Activated CD4-positive, alpha-beta T cell treated with anti-CD3 and anti-CD28 coated beads for 1 hour (primary cell): ENCODE data around the gene SLC8A1.

Experiments used
- DNase-seq: peaks from one replicate; pipeline ENCODE4 v3.0.0-alpha.2; 2020

The SLC8A1 gene

DNA sequence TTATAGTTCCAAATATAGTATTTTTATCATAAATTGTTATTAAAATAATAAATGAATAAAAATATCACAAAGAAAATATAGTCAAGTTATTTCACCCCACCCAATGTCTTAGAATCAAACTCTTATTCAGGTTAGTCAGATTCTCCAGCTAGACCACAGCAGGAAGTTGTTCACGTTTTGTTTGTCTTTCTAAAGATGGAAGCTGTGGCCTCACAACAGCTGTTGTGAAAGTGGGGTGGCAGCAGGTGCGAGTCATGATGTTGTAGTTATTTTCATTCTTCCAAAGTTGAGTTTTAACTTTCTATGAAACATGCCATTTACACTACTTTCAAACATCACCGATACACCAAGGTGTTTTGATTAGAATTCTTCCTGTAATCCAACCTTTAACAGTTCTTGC, 272.9 kb downstream of the SLC8A1 start:
- DNase-seq = no peak

DNA sequence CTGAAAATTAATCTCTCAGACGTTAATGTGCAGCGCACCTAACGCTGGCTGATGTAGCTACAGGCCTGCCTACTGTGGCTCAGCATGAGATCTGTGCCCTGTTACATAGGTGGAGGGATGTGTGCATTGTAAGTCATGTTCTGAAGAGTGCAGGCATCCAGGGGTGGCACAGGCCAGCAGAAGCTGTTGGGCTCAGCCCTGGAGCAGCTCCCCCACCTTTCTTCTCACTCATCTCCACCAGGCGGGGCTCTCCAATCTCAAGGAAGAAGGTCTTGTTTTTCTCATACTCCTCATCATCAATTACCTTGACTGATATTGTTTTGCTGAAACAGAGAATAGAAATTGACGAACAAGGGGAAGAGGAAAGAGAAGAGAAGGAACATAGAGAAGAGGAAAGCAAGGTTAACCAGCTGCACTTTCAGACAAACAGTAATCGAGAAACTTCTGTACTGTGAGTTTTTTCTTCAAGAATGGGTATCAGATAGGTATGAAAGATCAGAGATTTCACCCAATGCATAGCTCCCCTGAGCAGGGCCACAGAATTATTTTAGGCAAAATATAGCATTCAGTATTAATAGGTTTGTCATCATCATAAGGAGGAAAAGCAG, 273.6 kb downstream of the SLC8A1 start:
- no peak for DNase-seq

DNA sequence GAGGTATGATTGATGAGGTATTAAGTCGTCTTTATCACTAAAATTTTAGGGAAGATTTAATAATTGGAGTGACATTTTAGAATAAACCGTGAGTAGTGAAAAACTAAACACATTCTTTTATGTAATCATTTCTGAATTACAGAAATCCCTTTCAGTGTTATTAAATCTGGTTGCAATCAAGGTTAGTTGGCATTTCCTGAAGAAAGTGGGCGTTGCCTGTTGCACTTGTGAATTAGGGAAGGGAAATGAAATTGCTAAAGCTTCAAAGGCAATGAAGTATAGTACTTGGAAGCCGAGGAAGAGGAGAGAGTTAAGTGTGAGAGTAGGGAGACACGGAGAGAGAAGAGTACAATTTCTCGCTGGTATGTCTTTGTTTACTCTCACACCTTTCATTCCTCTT, 274.5 kb downstream of the SLC8A1 start:
- DNase-seq = no peak

DNA sequence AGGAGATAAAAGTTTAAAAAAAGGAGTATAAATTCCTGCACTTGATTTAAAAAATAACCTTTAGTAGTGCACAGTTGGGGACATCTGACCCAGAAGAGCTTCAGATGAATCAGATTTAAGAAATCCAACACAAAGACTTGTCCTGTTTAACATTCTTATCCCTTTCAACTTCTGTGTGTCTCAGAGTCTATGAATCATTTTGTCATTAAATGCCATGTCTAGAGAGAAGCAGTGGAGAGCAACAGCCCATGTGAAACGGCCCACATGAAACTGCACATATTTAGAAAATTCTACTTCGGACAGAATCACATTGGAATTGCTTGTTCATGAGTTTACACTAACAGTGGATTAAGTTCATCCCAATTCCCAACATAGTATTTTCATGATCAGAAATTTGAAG, 278.6 kb downstream of the SLC8A1 start:
- no peak for DNase-seq

DNA sequence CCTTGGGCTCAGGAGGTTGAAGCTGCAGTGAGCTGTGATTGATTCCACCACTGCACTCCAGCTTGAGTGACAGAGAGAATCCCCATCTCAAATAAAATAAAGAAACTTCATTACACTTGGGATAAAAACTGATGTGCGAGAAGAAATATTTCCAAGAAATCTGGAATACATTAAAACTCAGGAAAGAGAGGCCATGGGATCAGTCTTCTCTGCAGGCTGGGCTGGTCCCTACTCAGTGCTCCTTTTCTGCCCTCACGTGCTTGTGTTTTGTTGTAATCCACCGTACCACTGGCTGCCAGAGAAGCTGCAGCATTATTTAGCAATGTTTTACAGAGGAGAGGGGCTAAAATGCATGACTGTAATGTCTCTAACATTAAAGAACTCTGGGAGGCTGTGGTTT, 282.0 kb downstream of the SLC8A1 start:
- DNase-seq = no peak

DNA sequence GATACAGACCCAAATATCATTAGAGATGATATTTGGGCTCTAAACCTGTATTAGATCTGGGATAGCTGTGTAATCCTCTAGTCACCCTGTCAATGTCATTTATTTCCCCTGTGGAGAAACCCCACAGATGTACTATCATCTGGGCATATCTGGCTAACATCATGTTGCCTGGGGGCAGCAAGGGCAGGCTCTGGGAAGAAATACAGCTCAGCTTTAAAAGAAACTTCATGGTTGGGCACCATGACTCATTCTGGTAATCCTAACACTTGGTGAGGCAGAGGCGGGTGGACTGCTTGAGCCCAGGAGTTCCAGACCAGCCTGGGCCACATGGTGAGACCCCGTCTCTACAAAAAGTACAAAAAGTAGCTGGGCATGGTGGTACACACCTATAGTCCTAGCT, 282.5 kb downstream of the SLC8A1 start:
- no peak for DNase-seq

DNA sequence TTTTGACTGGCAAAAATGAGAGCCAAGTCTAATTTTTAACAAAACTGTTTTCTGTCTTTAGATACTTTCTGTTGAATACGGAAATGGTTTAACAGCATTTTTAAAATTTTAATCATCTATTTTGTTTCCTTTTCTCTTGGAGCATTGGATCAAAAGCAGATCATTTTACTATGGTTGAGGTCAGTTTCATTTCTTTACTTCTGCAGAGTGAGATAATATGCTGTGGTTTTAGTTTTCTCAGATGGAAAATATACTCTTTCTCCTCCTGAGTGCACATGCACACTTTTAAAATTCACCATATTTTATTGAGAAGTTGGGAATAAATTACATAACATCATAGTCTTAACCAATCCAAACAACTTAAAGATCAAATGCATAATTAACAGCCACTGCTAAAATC, 283.3 kb downstream of the SLC8A1 start:
- DNase-seq = no peak

DNA sequence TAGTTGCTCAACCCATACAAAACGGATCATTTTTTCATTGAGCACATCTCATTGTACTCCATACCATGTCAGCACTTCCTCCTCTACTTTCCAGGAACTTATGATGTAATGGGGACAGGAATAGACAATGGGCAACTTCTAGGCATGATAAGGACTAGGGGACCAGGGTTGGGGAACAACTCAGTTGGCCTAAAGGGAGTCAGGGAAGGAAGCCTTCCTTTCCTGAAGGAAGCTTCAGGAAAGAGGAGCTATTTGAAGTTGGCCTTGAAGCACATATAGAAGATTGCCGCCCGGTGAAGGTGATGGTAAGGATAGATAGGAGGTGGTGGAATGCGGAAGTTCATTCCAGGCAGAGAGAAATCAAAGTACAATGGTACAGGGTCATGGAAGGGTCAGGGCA, 283.9 kb downstream of the SLC8A1 start:
- no peak for DNase-seq

DNA sequence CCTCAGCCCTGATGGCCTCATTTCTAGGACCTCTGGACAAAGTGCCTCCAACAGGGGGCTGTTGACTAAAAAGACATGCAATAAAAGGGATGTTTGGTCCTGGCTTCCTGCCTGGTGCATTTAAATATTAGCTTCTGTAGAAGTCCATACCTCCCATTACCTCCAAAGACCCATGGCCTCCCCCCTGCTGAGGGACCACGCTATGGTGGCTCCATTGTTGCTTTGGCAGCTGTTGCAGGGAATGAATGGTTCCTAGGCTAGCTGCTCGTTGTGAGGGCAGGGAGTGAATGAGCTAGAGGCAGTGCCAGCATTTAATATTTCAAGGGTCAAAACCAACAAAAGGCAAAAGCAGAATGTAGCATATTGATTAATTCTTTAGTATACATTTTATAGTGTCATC, 285.9 kb downstream of the SLC8A1 start:
- DNase-seq = no peak

DNA sequence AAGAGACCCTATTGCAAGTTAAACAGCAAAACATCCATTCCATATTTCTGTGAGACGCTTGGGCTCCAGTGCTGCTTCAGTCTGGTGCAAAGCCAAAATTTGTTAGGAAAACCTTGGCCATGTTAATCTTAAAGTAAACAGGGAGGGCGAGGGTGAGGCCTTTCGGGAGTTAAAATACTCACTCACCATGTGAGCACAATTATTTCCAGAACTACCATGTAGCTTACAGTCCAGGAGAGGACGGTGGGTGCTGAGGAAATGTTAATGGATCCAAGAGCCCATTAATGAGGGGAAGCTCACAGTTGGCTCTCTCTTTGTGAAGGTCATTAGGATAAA, 286.4 kb downstream of the SLC8A1 start:
- DNase-seq = no peak

DNA sequence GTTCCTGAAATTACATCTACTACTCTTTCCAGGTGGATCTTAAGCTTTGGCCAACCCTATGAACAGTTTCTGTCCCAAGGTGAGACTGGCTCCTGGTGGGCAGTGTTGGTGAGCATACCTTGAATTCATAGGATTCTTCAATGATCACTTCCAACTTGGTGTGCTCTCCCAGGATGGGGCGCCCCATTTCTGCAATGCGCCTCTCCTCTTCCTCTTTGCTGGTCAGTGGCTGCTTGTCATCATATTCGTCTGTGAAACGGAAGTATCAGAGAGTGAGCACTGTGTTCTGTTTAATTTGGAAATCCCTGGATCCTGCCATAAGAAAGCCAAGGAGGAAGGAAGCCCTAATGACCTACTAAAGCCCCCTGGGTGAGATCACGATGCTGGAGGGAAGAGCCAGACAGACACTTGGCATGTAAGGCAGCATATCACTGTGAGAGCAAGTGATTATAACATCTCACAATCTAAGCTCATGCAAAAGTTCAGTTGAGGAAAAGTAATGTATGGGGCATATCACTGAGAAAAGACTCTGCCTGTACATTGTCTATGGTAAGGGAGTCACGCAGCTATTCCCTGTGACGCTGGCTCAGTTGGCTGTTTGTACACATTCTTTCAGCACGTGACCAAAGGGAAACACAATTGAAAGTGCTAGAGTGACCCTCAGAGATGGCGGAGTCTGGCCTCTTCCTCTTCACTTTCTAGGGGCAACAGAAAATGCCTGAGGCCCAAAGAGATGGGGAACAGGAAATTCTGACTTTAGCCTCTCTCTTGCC, 287.0 kb downstream of the SLC8A1 start:
- no peak for DNase-seq

DNA sequence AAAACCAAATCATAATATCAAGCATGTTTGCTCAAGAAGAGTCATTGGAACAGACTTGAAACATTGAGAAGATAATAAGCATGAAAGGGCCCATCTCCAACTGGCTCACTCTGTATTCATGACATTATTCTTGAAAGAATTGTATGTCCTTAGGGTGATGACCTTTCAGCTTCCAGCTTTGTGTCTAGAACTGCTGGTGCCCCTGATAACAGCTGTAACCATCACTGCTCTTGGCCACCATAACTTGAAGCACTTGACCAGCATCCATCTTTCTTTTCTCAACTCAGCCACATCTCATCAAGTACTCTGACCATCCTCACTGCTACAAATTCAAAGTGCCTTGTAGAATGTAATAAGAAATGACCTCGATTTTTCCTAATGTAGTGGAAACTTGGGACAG, 289.9 kb downstream of the SLC8A1 start:
- no peak for DNase-seq

DNA sequence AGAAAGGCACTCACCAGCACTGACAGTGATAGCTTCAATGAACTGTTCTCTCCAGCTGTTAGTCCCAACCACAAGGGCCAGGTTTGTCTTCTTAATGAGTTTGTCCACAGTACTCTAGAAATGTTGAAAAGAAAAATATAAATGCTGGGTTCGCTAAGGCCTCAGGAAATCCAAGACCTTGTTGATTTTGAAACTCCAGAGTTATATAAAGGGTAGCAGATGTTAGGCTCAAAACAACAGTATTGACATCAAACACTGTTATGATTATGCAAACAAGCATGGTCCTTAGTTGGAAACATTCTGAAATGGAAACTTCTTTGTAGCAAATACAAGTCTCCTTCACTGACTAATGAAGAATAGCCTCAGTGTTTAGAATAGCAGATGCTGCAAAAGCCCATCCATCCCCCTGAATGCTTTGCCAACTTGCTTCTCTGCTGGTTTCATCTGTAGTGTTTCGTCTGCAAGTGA, 291.1 kb downstream of the SLC8A1 start:
- no peak for DNase-seq

DNA sequence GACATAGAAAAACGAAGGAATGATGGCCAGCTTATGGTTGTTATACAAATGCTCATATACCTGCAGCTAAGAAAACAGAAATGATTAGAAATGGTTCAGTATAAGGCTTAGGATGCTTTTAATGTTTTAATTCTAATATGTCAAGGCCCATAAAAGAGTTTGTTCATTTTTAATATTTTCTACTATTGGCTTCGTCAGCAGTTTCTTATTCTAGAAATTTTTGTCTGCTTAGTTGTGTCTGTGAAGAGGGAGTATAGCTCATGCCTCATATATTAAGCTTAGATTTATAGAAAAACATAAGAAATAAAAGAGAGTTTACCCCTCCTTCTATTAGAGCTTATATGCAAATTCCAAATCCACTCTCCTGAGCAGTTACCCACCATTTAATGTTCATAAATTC, 292.6 kb downstream of the SLC8A1 start:
- no peak for DNase-seq

DNA sequence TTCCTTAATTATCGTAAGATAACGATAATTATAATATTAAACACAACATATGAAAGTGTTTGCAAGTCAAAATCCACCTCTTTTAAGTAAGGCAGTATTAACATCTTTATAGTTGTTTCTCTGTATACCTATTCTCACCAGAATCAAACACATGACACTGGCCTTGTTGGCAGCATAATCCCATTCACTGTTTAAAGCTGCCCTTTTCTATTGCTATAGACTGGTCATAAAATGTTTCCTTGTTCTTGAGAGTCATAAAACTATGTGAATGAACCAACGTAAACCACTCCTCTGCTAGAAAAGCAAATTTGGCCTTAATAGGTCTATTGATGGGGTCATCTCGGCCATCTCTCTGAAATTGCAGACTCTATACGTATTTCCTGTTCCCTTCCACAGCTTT, 293.1 kb downstream of the SLC8A1 start:
- no peak for DNase-seq

DNA sequence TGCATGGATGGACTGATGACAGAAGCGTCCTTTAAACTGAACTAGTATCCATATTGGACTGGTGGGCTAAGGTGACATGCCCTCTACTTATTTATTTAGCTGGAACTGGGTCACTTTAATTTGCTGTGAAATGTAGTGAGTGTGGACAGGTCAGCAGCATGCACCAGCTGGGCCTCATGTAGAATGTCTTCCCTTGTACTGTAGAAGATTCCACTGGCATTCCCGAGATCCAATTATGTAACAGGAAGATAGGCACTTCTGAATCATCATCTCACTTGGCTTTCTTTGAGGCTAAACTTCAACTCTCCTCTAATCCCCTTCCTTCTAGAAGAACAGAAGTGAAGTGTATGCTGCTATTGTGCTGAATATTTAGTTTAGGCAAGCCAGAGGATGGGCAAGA, 296.2 kb downstream of the SLC8A1 start:
- no peak for DNase-seq

DNA sequence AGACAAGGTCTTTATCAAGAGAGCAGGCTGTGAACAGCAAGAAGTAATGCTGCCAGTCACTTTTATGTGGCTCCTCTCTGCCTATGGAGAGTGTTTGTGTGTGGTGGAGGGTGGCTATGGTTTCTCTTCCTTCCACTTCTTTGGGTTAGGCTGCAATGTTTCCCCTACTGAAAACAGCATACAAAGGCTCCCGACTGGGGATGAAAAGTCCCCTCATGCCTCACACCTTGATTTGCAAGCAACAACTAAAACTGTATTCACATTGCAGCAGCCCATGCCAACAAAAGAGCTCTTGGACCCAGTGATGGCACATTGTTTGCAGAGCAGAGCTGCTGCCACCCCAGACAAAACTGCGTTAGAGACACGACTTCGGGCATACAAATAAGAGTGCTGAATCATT, 301.6 kb downstream of the SLC8A1 start:
- no peak for DNase-seq

DNA sequence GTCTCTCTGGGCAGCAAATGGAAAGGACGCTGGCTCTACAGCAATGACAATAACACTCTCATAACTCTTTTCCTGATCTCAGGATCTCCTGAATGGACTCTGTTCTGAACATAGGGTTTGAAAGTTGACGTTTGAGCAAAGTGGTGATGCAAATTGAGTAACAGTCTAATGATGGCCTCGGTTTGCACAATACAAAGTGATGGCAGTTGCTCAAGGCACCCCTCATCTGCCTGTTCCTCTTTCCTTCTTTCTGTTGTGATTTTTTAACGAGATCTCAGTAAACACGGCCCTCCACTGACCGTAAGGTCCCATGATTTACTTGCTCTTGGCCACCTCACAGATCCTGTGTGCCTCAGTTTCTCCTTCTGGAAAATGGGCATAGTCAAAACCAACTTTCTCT, 303.6 kb downstream of the SLC8A1 start:
- DNase-seq = no peak

DNA sequence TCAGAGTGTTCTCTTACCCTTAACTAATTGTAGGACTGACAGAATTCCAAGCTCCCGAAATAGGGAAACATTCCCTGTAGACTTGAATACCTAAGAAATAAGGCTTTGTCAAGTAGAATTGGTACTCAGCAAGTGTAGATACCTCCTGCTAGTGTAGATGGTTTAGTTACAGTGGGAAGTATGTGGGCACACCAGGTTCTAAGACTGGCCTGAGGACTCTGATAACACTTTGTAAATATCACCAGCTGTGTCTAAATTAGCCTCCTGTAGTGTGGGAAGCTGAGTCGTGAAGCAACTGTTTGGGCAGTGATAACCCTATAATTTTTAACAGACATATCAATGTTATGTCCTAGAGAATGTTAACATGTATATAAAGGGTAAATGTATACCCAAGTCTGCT, 304.5 kb downstream of the SLC8A1 start:
- no peak for DNase-seq

DNA sequence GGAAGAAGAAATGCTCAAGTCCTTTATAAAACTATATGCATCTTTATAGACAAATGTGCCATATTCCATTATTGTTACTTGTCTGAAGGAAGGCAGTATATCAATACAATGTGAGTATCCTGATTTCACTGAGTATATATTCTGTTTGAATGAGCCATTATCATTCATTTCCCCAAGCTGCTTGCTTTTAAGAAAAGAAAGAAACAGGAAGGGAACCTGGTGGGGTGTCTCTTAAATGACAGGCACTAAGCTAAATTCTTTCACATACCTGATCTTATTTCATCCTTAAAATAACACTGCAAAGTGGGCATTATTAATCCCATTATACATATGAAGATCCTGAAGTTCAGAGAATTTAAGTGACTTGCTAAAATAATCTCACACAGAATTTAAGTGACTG, 307.9 kb downstream of the SLC8A1 start:
- DNase-seq = no peak

DNA sequence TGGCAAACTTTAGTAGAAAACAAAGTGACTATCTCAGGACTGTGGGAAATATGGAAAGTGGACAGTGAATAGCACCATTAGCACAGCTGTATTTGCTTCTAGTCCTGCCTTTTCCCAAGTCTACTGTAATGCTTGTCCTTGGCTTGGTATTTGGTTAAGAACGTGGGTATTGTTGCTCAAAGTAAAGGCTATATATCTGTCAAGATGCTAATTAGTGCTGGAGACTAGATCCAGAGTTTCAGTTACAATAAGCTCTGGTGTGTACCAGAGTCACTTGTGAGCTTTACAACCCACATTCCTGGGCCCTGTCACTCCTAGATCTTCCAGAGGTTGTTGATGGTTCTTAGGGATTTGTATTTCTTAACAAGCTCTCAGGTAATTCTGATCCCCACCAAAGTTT, 313.6 kb downstream of the SLC8A1 start:
- no peak for DNase-seq

DNA sequence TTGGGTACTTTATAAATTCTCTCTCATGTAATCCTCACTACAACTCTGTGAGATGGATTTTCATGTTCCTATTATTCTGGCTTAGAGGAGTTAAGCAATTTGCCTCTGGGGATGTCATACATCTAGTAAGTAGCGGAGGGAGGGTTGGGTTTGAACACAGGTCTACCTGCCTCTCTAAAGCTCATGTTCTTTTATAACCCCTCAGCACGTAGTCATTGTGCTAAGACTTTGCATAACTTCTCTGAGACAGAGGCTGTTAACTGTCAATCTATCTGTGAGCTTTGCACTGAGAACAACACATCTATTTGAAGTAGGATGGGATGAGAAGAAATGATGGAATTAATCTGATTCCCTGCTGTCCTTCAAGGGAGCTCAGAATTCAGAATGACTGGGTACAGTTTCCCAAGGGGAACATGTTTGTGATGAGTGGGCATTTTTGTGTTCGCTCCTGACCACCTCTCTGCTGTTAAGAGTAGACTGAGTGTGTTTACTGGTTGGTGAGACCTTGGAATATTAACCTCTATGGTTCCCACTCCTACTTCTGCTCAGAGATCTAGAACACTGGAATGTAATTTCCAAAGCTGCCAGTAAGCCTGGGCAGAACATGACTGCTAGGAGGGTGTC, 320.7 kb downstream of the SLC8A1 start:
- DNase-seq = no peak

DNA sequence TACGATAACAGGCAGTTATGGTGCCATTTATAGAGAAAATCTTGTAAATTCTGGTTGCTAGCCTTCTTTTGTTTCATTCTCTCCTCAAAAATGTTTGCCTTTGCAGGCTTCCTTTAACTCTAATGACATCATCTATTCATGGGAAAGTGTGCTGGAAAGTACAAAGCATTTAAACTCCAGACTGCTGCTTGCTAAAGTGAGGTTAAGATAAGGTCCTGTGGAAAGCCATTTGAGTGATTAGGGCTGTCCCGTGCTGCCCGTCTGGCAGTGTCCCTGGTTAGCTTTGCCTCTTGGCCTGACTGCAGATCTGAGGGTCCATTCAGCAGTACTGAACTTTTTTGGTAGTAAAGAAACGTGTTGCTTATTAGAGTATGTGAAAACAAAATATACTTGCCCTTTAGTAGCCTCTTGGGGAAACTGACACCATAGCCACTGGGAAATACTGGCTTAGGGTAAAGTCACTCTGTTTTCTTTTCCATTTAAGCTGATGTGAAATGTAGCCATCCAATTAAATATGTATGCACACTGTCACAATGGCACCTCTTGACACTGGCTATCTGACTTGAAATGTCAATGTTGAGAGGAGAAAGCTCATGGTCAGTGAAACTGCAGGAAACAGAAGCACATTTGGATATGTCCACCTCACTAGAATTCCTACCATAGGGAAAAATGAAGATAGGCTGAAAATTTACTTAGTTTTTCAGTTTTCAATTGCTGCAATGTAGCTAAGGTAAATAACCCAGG, 321.5 kb downstream of the SLC8A1 start:
- no peak for DNase-seq

DNA sequence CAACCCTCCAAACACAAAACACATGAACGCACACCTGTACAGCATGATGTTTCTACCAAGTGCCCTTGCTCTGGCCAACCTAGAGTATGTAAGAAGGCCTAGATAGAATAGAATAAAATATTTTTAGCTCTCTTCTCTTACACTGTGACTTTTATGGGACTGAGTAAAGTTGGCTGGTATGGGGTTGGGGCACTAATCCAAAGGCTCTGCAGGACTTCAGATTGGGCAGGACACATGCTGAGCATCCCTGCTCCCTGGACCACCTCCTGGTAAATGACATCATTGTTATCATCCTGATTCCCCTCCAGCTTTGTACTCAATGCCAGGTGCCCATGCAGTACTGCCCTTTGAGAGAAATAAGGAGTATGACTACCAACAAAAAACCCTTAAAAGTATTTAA, 322.2 kb downstream of the SLC8A1 start:
- DNase-seq = no peak
